MM.1S (cell line): Measurements from ENCODE around the gene TUBB2B.

Experiments
- DNase-seq: peaks from one replicate; pipeline ENCODE4 v3.0.0-alpha.2; 2015
- H2AFZ ChIP-seq: fragments of 300-600 bp; sonication (generic); 2 replicates; pipeline ENCODE4 v1.6.0; 2016; ENCODE audit warnings: antibody characterized with exemption, low read length
- H3F3A ChIP-seq: fragments of 300-600 bp; sonication (generic); 2 replicates; pipeline ENCODE4 v1.6.1; 2016; ENCODE audit warnings: mild to moderate bottlenecking, antibody characterized with exemption, low read length, moderate library complexity, mixed read lengths; ENCODE audit not compliant: insufficient read depth
- H3K27ac ChIP-seq: fragments of 300-600 bp; sonication (generic); 2 replicates; pipeline ENCODE4 v1.5.1; 2016; ENCODE audit warnings: mild to moderate bottlenecking, low read length
- H3K27me3 ChIP-seq: fragments of 300-600 bp; sonication (generic); replicated peaks from 2 replicates; pipeline ENCODE4 v1.6.0; 2016; ENCODE audit warnings: low read length; ENCODE audit not compliant: insufficient read depth
- H3K36me3 ChIP-seq: fragments of 300-600 bp; sonication (generic); replicated peaks from 2 replicates; pipeline ENCODE4 v1.6.1; 2016; ENCODE audit warnings: mild to moderate bottlenecking, low read length, mixed read lengths; ENCODE audit not compliant: insufficient read depth
- H3K4me1 ChIP-seq: fragments of 300-600 bp; sonication (generic); 2 replicates; pipeline ENCODE4 v1.6.1; 2016; ENCODE audit warnings: low read length, mixed read lengths
- H3K4me2 ChIP-seq: fragments of 300-600 bp; sonication (generic); 2 replicates; pipeline ENCODE4 v1.6.0; 2016; ENCODE audit warnings: low read depth, low read length
- H3K4me3 ChIP-seq: fragments of 300-600 bp; sonication (generic); 2 replicates; pipeline ENCODE4 v1.5.1; 2016; ENCODE audit warnings: low read length, mixed read lengths
- H3K79me2 ChIP-seq: fragments of 300-600 bp; sonication (generic); 2 replicates; pipeline ENCODE4 v1.6.1; 2016; ENCODE audit warnings: mixed run types, low read length, mixed read lengths
- H3K9ac ChIP-seq: fragments of 300-600 bp; sonication (generic); 2 replicates; pipeline ENCODE4 v1.6.1; 2016; ENCODE audit warnings: low read length, mixed read lengths
- H3K9me2 ChIP-seq: fragments of 300-600 bp; sonication (generic); replicated peaks from 2 replicates; pipeline ENCODE4 v1.6.1; 2016; ENCODE audit warnings: mild to moderate bottlenecking, low read length, mixed read lengths; ENCODE audit not compliant: insufficient read depth
- H3K9me3 ChIP-seq: fragments of 300-600 bp; sonication (generic); replicated peaks from 2 replicates; pipeline ENCODE4 v1.6.1; 2016; ENCODE audit warnings: mild to moderate bottlenecking, low read length, mixed read lengths; ENCODE audit not compliant: insufficient read depth
- H4K20me1 ChIP-seq: fragments of 300-600 bp; sonication (generic); 2 replicates; pipeline ENCODE4 v1.6.1; 2016; ENCODE audit warnings: mild to moderate bottlenecking, low read length, moderate library complexity, mixed read lengths; ENCODE audit not compliant: insufficient read depth
- CTCF ChIP-seq: fragments of 300-600 bp; sonication (generic); IDR thresholded peaks from 2 replicates; pipeline ENCODE4 v1.5.1; 2016; ENCODE audit warnings: antibody characterized with exemption, low read length, mixed read lengths
- EZH2 ChIP-seq: fragments of 300-600 bp; sonication (generic); optimal IDR thresholded peaks from 2 replicates; pipeline ENCODE3; 2017; ENCODE audit warnings: low read depth, mild to moderate bottlenecking, antibody characterized with exemption, low read length, mixed read lengths
- EZH2phosphoT487 ChIP-seq: fragments of 300-600 bp; sonication (generic); IDR thresholded peaks from 2 replicates; pipeline ENCODE4 v1.6.1; 2018; ENCODE audit warnings: antibody characterized with exemption, low read length

Gene TUBB2B

GRCh38 chr6:3270258-3270657 lies 42.8 kb upstream of the TUBB2B start:
- H3F3A ChIP-seq, result no peaks in the 10 kb centered on the region
- H3K9ac ChIP-seq, result no peak overlapping the region
- no peak overlapping the region for H2AFZ ChIP-seq
- TF ChIP-seq CTCF (no peak), EZH2phosphoT487 (no peak), EZH2 (no peak)
- H3K36me3 ChIP-seq, result no peaks in the 10 kb centered on the region
- H3K27ac ChIP-seq, result no peak overlapping the region
- no peaks in the 10 kb centered on the region for H3K9me3 ChIP-seq
- peaks cover 49% of the 10 kb centered on the region for H3K79me2 ChIP-seq
- H3K4me3 ChIP-seq, result no peak overlapping the region
- no peaks in the 10 kb centered on the region for H4K20me1 ChIP-seq
- no peaks in the 10 kb centered on the region for H3K4me1 ChIP-seq
- H3K4me2 ChIP-seq, result no peak overlapping the region
- DNase-seq, result no peak
- H3K27me3 ChIP-seq, result no peaks in the 10 kb centered on the region
- H3K9me2 ChIP-seq, result no peaks in the 10 kb centered on the region

- H3K27me3 ChIP-seq, result no peaks in the 10 kb centered on the region
- H3K9me3 ChIP-seq, result no peaks in the 10 kb centered on the region
- no peaks in the 10 kb centered on the region for H3K9me2 ChIP-seq
- H3K79me2 ChIP-seq, result peaks cover 57% of the 10 kb centered on the region
- no peak overlapping the region for H3K4me2 ChIP-seq
- no peak overlapping the region for H3K9ac ChIP-seq
- H3K4me3 ChIP-seq, result no peak overlapping the region
- H4K20me1 ChIP-seq, result no peaks in the 10 kb centered on the region
- TF ChIP-seq EZH2phosphoT487, result no peak
- no peak for TF ChIP-seq EZH2
- no peak for TF ChIP-seq CTCF
- H3K27ac ChIP-seq, result no peak overlapping the region
- H3K36me3 ChIP-seq, result 0 out of 2 replicates have a peak, but pooled peaks cover 4% of the 10 kb centered on the region
- DNase-seq, result no peak
- H3K4me1 ChIP-seq, result no peaks in the 10 kb centered on the region
- no peak overlapping the region for H2AFZ ChIP-seq
- H3F3A ChIP-seq, result no peaks in the 10 kb centered on the region
Observed at GRCh38 chr6:3269281-3269975, 42.0 kb upstream of the TUBB2B start.

GRCh38 chr6:3268680-3269079 lies 41.2 kb upstream of the TUBB2B start:
- Histone ChIP-seq H3K9me2 (no peaks in the 10 kb centered on the region), H3K36me3 (peaks cover 8% of the 10 kb centered on the region; the same call in 1 of the 2 replicates), H2AFZ (no peak overlapping the region), H3K4me3 (no peak overlapping the region), H3K9ac (no peak overlapping the region), H3K79me2 (peaks cover 65% of the 10 kb centered on the region), H3K9me3 (no peaks in the 10 kb centered on the region), H3K27me3 (no peaks in the 10 kb centered on the region), H3K4me2 (no peak overlapping the region), H4K20me1 (no peaks in the 10 kb centered on the region), H3K27ac (no peak overlapping the region), H3F3A (no peaks in the 10 kb centered on the region), H3K4me1 (no peaks in the 10 kb centered on the region)
- DNase-seq, result no peak
- TF ChIP-seq EZH2phosphoT487 (no peak), CTCF (no peak), EZH2 (no peak)
